HG03280 (cell line): ENCODE results near the gene ASPRV1.
"Not testable (repeated sequence)": the region's sequence is repeated elsewhere in the genome, so short reads cannot be mapped to it uniquely, and the experiment has no call there.

ENCODE experiments used
- ATAC-seq: cut with Tn5 transposase; IDR thresholded peaks from one replicate; pipeline ENCODE4 v1.9.1; 2021; ENCODE audit warnings: mild to moderate bottlenecking, moderate library complexity; ENCODE audit not compliant: unreplicated experiment

ASPRV1 gene

GRCh38 chr2:69961496-69961895 is at the start of gene ASPRV1:
TSS of gene ASPRV1 (minus strand) at chr2:69961631. CDS start at chr2:69961436, 195 bp downstream.
- no peak for ATAC-seq

DNA sequence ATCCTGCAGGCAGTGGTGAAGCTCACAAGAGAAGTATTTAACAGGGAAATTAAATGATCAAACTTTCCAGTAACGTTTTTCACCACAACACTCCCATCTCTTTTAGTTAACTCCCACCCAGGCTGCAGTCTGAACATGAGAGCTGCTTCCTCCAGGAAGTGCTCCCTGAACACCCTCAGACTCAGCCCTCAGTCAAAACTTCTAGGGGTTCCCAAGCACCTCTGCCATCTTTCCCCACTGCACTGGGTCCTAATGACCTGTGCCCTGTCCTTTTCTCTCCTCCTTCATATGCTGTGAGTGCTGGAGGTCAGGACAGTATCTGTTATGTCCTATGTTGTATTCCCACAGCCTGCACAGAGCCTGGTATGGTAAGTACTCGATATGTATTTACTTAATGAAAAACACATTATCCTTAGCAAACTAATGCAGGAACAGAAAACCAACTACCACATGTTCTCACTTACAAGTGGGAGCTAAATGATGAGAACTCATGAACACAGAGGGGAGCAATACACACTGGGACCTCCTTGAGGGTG is 49.2 kb upstream of the ASPRV1 start:
- ATAC-seq: no peak

GRCh38 chr2:70009762-70010575 is 48.5 kb upstream of the ASPRV1 start:
- no peak for ATAC-seq

- ATAC-seq: no peak
Observed at GRCh38 chr2:70008290-70008689, 46.9 kb upstream of the ASPRV1 start.

DNA sequence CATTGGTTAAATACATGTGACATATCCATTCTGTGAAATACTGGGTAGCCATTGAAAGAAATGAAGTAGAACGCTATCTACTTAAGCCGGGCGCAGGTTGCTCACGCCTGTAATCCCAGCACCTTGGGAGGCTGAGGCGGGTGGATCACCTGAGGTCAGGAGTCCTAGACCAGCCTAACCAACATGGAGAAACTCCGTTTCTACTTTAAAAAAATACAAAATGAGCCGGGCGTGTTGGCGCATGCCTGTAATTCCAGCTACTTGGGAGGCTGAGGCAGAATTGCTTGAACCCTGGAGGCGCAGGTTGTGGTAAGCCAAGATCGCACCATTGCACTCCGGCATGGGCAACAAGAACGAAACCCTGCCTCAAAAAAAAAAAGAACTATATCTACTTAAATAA is 45.7 kb upstream of the ASPRV1 start:
- ATAC-seq: no peak

DNA sequence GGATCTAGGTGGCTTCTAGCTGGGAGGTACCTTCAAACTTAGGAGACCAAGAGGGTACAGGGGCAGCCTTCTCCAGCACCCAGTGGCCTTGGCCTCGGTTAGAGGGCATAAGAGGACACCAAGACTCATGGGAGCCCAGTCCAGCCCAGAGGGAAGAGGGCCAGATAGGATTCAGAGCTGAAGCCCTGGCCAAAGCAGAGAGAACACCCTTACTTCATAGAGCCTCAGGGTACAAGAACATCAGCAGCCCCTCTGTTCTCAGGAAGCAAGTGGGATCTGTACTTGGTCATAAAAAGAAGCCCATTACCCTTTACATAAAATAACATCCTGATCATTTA is 45.0 kb upstream of the ASPRV1 start:
- no peak for ATAC-seq

- no peak for ATAC-seq
Observed at GRCh38 chr2:70005752-70006446, 44.5 kb upstream of the ASPRV1 start.

DNA sequence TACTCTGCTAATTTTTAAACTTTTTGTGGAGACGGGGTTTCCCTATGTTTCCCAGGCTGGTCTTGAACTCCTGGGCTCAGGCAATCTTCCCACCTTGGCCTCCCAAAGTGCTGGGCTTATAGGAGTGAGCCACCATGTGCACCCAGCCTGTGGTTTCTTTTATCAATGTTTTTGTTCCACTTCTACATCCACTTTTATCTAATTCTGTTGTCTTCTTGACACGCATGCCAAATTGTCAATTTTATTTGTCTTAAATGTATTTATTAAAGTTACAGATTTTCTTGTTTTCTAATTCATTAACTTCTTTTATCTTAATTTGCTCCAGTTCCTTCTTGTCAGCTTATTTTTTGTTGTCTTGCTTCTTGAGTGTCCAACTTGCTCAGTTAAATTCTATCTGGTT is 43.8 kb upstream of the ASPRV1 start:
- ATAC-seq: no peak

GRCh38 chr2:70003093-70003830 is 41.8 kb upstream of the ASPRV1 start:
- ATAC-seq: no peak

- ATAC-seq: no peak
Observed at GRCh38 chr2:70002241-70002899, 40.9 kb upstream of the ASPRV1 start.

DNA sequence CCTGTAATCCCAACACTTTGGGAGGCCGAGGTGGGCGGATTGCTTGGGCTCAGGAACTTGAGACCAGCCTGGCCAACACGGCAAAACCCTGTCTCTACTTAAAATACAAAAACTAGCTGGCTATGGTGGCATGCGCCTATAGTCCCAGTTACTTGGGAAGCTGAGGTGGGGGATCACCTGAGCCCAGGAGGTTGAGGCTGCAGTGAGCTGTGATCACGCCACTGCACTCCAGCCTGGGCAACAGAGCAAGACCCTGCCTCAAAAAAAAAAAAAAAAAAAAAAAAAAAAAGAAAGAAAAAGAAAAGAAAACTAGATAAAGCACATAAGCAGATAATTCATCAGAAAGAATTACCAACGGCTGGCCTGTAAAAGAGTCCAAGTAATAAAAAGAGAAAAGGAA is 39.1 kb upstream of the ASPRV1 start:
- ATAC-seq: not testable (repeated sequence)

DNA sequence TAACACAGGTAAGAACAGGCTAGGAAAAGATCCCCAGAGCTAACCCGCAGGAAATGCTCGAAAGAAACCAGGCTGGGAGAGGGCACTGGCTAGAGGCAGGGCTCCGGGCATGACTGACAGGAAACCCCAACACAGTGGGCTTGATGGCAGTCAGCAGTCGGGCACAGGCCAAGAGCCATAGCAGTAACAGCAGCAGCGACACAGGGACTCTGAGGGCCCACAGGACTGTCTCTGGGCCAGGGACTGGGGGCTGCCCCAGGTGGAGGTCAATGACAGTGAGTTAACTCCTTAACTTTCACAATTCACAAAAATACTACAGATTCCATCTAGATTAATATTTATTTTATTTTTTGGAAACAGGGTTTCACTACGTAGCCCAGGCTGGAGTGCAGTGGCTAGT is 37.3 kb upstream of the ASPRV1 start:
- ATAC-seq: no peak

DNA sequence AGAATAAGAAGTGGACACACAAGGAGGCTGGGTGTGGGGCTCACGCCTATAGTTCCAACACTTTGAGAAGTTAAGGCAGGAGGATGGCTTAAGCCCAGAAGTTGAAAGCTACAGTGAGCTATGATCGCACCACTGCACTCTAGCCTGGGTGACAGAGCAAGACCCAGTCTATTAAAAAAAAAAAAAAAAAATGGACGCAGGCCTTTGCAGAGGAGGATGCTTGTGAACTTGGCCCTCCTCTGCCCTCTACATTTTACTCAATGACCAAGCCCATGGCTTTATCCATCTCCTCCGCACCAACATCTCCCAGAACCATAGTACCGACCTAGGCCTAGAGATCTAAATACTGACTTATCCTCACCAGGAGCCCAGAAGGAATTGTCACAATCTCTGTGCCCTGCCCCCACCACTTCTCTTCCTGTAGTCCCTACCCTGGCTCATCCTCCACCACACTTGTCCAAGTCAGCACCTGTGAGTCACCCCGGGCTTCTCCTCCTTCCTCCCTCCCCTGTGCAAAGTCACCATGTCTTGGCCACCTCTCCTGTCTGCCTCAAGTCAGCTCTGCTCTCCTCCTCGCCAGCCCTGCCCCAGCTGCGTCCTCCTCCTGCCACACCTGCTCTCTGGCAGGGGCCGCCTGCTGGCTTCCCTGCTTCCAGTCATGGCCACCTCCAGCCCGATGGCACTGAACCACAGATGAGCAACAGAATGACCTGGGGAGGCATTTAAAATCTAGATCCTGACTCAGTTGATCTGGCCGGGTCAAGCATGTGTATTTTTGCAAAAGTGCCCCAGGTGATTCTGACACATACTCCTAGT is 35.8 kb upstream of the ASPRV1 start:
- no peak for ATAC-seq

- no peak for ATAC-seq
Observed at GRCh38 chr2:69995511-69995910, 34.1 kb upstream of the ASPRV1 start.

- ATAC-seq: no peak
Observed at GRCh38 chr2:69994166-69994565, 32.7 kb upstream of the ASPRV1 start.

GRCh38 chr2:69993708-69994107 is 32.3 kb upstream of the ASPRV1 start:
- ATAC-seq: no peak

DNA sequence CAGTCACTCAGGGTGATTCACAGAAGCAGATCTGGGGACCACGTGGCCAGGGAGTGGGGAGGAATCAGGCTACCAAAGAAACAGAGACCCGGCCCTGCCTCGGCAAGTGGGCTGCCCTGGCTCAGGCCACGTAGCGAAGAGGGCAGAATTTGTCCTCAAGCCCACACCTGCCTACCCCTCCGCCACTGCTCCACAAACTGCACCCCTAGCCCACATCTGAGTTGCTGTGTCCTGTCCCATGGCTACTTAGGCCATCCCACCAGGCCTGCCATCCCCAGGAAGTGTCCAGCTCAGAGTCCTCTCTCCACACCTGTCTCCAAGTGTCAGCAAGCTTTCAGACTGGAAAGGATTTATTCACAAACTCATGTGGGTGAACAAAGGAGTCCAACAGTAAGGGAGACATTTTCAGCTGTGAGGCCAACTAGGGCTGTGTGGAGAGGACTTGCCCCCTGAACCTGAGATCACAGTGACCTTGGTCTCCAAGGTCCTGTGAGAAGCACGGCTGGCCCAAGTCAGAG is 31.7 kb upstream of the ASPRV1 start:
- no peak for ATAC-seq

DNA sequence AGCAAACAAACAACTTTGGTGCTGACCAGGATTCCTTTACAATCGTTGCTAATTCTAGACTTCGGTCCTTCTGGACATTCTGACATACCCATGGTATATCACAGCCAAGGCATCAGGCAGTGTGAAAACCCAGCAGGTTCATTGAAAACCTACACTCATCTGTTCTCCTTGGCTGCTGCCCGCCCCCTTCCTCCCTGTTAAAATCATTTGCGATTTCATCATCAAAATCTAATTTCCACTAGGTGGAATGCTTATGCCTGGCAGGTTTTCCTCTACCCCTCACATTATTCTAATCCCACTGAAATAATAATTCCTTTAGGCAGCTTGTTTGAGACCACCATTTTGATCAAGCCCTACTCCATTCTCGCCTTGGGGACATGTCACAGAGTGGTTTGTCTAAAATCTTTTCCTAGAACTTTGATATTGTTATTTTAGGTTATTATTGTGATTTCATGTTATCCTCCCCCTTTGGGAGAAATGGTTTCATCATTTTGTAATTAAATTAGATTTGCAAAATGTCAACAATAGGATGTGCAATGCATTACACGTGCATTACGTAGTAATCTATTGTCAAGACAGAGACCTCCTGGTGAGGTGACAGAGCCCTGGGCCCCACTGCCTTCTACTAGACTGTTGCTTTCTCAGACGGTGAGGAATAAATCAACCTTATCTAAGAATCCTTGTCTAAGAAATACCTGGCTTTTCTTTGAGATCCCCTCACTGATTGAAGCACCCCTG is 31.0 kb upstream of the ASPRV1 start:
- no peak for ATAC-seq

- ATAC-seq: no peak
Observed at GRCh38 chr2:69989441-69990105, 28.1 kb upstream of the ASPRV1 start.
